Peyer's patch (tissue), 4 donors: ENCODE data around the gene MAGI2. TPM values are rescaled to one million over a fixed set of nuclear protein-coding genes. Genes with fewer than 3 reads are reported as not detected.

ENCODE experiments used
- DNase-seq, 3 donors: peaks; one replicate each; pipeline ENCODE4 v3.0.0-alpha.2; 2017 to 2019
- H3K27ac ChIP-seq, 4 donors: fragments of 200-600 bp; sonication (generic); one replicate each; pipeline ENCODE4 v1.5.1; 2016 to 2019
- H3K27me3 ChIP-seq, 2 donors: fragments of 200-600 bp; sonication (generic); one replicate each; pipeline ENCODE4 v1.5.1; 2019
- H3K36me3 ChIP-seq, 3 donors: fragments of 200-600 bp; sonication (generic); one replicate each; pipeline ENCODE4 v1.5.1; 2016 to 2019
- H3K4me1 ChIP-seq, 4 donors: fragments of 200-600 bp; sonication (generic); one replicate each; pipeline ENCODE4 v1.5.1; 2016 to 2019
- H3K4me3 ChIP-seq, 4 donors: fragments of 200-600 bp; sonication (generic); 1 replicate in 3 of 4; 2 replicates in 1 of 4; pipeline ENCODE4 v1.5.1; 2016 to 2019; ENCODE audit warnings: mild to moderate bottlenecking in 1 of 4
- H3K9me3 ChIP-seq, 4 donors: fragments of 200-600 bp; sonication (generic); one replicate each; pipeline ENCODE4 v1.5.1; 2016 to 2019; ENCODE audit warnings: mild to moderate bottlenecking in 1 of 4
- POLR2A ChIP-seq, 2 donors: fragments of 450-650 bp; IDR thresholded peaks; one replicate each; pipeline ENCODE4 v1.5.1; 2017; ENCODE audit warnings: antibody characterized with exemption in 2 of 2, mild to moderate bottlenecking in 2 of 2, moderate library complexity in 2 of 2
- total RNA-seq, 4 donors: library from RNA; depleted of rRNA; stranded (reverse); fragments of >200 nt; gene quantifications; one replicate each; pipeline ENCODE4 v1.1.0, GENCODE V29; 2016
- TF ChIP-seq, protein P1 (sequence below), 6 experiments: fragments of 450-650 bp in 4 of 6; fragments of 200-600 bp in 2 of 6; sonication (generic) in 1 of 6; IDR thresholded peaks; one replicate each; pipeline ENCODE4 v1.5.1; 2017 to 2019; ENCODE audit warnings: antibody characterized with exemption in 6 of 6, mild to moderate bottlenecking in 3 of 6, moderate library complexity in 1 of 6

The MAGI2 gene
- total RNA-seq, 4 donors from 2014 or later: 1.6 to 12.4 (median 2.8) TPM

DNA sequence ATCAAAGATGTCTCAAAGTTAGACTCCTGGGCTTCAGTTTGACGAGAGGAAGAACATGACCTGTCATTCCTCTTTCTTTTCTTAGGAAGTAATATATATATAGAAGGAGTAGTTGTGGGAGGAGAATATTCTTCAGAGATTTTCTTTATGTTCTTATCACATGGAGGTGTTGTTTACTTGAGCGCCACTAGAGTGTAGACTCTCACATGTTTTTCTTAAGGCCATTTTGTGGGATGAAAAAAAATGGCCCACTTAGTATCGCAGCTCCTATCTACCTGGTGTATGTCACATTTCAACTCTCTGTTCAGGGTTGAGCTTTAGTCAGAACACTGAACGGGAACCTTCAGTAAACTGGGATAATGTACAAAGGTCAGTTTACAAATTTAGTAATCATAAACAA is 1009.7 kb downstream of the MAGI2 start:
- no peak for TF ChIP-seq POLR2A (IDR thresholded peaks at IDR 0.05)
- TF ChIP-seq, protein P1, sequence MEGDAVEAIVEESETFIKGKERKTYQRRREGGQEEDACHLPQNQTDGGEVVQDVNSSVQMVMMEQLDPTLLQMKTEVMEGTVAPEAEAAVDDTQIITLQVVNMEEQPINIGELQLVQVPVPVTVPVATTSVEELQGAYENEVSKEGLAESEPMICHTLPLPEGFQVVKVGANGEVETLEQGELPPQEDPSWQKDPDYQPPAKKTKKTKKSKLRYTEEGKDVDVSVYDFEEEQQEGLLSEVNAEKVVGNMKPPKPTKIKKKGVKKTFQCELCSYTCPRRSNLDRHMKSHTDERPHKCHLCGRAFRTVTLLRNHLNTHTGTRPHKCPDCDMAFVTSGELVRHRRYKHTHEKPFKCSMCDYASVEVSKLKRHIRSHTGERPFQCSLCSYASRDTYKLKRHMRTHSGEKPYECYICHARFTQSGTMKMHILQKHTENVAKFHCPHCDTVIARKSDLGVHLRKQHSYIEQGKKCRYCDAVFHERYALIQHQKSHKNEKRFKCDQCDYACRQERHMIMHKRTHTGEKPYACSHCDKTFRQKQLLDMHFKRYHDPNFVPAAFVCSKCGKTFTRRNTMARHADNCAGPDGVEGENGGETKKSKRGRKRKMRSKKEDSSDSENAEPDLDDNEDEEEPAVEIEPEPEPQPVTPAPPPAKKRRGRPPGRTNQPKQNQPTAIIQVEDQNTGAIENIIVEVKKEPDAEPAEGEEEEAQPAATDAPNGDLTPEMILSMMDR (IDR thresholded peaks at IDR 0.05): peak in 1 of 6 experiments; percentile 2
- DNase-seq: no peak

DNA sequence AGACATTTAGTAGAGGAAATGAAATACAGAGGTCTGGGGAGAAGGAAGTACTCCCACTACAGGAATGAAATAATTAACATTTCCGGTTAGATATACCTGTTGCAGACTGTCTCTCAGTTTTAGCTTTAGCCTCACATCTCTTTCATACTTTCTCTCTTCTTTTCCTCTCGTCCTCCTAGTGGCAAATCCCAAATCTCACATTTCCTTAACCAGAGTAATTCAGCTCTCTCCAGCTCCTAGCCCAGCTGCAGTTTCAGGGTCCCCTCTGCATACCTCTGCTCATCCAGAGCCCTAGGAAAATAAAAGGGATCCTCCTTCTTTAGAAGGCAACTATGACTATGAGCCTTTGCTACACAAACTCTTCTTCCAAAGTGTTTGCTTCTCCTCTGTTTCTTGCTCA is 1011.7 kb downstream of the MAGI2 start:
- TF ChIP-seq POLR2A (IDR thresholded peaks at IDR 0.05): no peak
- TF ChIP-seq, protein P1 (IDR thresholded peaks at IDR 0.05): no peak
- Histone ChIP-seq H3K27me3 (no peaks in the 10 kb centered on the region), H3K27ac (no peak overlapping the region), H3K4me1 (no peaks in the 10 kb centered on the region), H3K4me3 (no peak overlapping the region), H3K9me3 (no peaks in the 10 kb centered on the region), H3K36me3 (no peaks in the 10 kb centered on the region)
- DNase-seq: no peak

More for the DNA sequence above, 1009.7 kb downstream of the MAGI2 start:
- no peak overlapping the region for H3K4me3 ChIP-seq
- H3K27ac ChIP-seq: no peak overlapping the region
- H3K4me1 ChIP-seq: no peaks in the 10 kb centered on the region
- H3K9me3 ChIP-seq: no peaks in the 10 kb centered on the region
- no peaks in the 10 kb centered on the region for H3K27me3 ChIP-seq
- H3K36me3 ChIP-seq: no peaks in the 10 kb centered on the region

DNA sequence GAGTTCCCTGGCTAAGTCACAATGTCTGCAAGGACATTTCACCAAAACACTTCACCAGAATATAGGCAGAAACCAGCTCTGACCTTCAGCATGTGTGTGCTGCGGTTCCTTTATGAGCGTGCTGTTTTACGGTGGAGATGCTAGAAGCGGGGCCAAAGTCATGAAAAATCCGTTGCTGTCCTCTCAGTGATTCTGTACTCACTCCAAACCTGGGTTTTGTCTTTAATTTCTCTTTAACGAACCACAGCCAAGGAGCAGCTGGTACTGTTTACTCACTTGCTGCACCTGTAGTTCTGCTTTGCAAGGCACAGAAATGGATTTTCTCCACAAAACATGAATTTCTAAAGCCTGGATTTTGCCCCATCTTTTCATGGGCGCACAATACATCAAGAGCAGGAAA is 1015.0 kb downstream of the MAGI2 start:
- H3K27ac ChIP-seq: no peak overlapping the region
- H3K27me3 ChIP-seq: no peaks in the 10 kb centered on the region

DNA sequence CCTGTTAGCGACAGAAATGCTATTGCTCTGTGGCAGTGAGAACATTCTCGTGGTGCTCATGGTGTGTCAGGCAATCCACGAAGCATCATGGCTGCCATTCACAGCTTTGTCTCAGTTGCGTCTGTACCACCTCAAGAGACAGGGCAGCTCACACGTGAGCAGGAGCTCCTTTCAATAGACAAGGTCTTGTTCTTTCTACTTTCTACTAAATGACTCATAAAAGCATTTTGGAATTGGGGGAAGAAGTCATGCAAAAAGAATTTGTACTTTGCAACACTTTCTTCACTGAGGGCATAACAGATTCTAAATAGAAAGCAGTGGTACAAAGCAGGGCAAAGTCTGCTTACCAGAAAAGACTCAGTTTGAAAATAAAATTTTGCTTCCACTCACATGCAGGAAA is 1016.3 kb downstream of the MAGI2 start:
- H3K4me1 ChIP-seq: no peaks in the 10 kb centered on the region
- H3K36me3 ChIP-seq: no peaks in the 10 kb centered on the region
- TF ChIP-seq POLR2A (IDR thresholded peaks at IDR 0.05): no peak
- TF ChIP-seq, protein P1 (IDR thresholded peaks at IDR 0.05): no peak
- H3K9me3 ChIP-seq: no peaks in the 10 kb centered on the region
- no peak for DNase-seq
- H3K4me3 ChIP-seq: no peak overlapping the region
- no peak overlapping the region for H3K27ac ChIP-seq
- no peaks in the 10 kb centered on the region for H3K27me3 ChIP-seq

More for the DNA sequence above, 1015.0 kb downstream of the MAGI2 start:
- H3K9me3 ChIP-seq: no peaks in the 10 kb centered on the region
- TF ChIP-seq, protein P1 (IDR thresholded peaks at IDR 0.05): no peak
- no peak for TF ChIP-seq POLR2A (IDR thresholded peaks at IDR 0.05)
- no peaks in the 10 kb centered on the region for H3K4me1 ChIP-seq
- no peak overlapping the region for H3K4me3 ChIP-seq
- H3K36me3 ChIP-seq: no peaks in the 10 kb centered on the region
- DNase-seq: no peak

DNA sequence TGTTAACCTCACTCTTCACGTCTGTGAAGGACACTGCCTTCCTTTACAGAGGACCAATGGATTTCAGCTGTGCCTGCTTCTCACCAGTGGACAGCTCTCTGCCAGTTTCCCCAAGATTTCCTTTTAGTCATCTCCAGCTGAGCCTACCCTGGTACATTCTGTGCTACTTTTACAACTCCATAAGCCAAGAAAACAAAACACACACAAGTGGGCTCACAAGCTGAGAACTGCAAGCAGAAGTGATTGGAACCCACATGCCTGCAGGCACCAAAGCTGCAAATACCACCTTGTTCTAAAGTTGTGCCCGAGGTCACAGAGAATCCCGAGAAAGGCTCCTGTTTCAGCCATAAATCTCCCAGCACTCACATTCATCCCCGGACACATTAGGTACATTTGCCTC is 1018.1 kb downstream of the MAGI2 start:
- H3K36me3 ChIP-seq: no peaks in the 10 kb centered on the region
- no peak for DNase-seq
- H3K9me3 ChIP-seq: no peaks in the 10 kb centered on the region
- no peaks in the 10 kb centered on the region for H3K27me3 ChIP-seq
- H3K4me1 ChIP-seq: no peaks in the 10 kb centered on the region
- no peak overlapping the region for H3K4me3 ChIP-seq
- TF ChIP-seq, protein P1 (IDR thresholded peaks at IDR 0.05): no peak
- no peak for TF ChIP-seq POLR2A (IDR thresholded peaks at IDR 0.05)
- no peak overlapping the region for H3K27ac ChIP-seq

DNA sequence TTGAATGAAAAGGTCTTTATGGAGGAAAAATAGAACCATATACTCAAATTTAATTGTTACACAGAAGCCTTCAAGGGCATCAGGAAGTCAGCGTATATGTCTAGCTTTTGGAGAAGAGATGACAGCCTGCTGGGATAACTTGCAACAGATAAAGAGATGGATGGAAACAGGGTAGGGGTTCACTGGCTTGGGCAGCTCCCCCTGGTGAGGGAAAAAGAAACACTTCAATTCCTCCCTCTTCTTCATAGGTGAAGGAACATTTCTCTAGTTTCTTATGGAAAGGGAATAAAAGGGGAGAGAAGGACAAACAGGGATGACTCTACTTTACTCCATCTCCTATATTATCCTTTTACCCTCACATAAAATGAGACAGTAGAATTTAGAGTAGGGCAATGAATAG is 1019.2 kb downstream of the MAGI2 start:
- H3K9me3 ChIP-seq: no peaks in the 10 kb centered on the region
- H3K27me3 ChIP-seq: no peaks in the 10 kb centered on the region
- DNase-seq: no peak
- H3K27ac ChIP-seq: no peak overlapping the region
- TF ChIP-seq, protein P1 (IDR thresholded peaks at IDR 0.05): no peak
- TF ChIP-seq POLR2A (IDR thresholded peaks at IDR 0.05): no peak
- H3K36me3 ChIP-seq: no peaks in the 10 kb centered on the region
- no peak overlapping the region for H3K4me3 ChIP-seq
- H3K4me1 ChIP-seq: no peaks in the 10 kb centered on the region
